Measurements from ENCODE around the gene WWC2. TPM values are rescaled to one million over a fixed set of nuclear protein-coding genes. Genes with fewer than 3 reads are reported as not detected.
A peak's percentile ranks its signal among the peaks of the same experiment; 100 is the strongest.
"Not testable (repeated sequence)": the region's sequence is repeated elsewhere in the genome, so short reads cannot be mapped to it uniquely, and the experiment has no call there.

Gene WWC2
- total RNA-seq, 1 experiment from 2014 or later, result 42.5 TPM

DNA sequence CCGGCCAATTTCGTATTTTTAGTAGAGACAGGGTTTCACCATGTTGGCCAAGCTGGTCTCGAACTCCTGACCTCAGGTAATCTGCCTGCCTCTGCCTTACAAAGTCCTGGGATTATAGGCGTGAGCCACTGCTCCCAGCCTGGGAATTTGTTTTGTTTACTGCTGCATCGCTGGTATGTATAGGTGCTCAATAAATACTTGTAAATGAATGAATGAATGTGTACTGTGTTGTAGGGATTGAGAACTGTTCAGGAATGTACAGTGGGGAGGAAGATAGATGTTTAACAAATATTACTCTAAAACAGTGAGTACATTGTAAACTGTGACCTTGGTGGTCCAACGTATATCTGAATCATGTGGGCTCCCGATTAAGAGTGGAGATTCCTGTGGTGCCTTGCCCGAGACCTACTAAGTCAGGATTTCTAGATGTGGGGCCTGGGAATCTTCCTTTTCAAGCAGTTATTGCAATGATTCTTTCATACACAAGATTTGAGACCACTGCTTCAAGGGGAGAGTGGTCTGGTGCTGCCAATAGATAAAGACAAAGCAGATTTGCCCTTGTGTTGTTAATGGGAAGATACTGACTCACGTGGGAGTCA is 41.0 kb downstream of the WWC2 start:
- peaks cover 59% of the 10 kb centered on the region for H3K4me1 ChIP-seq (replicated peaks)
- no peak overlapping the region for H3K4me3 ChIP-seq
- H3K36me3 ChIP-seq, result peaks cover 16% of the 10 kb centered on the region
- H3K27ac ChIP-seq, result peak overlapping the region; percentile 92
- DNase-seq (ENCODE audit: low read depth in 1 of 2, low spot score in 2 of 2), result peak; percentile 83 to 94
- H3K27me3 ChIP-seq (replicated peaks), result no peaks in the 10 kb centered on the region
- no peaks in the 10 kb centered on the region for H3K9me3 ChIP-seq (replicated peaks)

- Histone ChIP-seq H3K9me3 (replicated peaks) (no peaks in the 10 kb centered on the region), H3K27me3 (replicated peaks) (no peaks in the 10 kb centered on the region), H3K27ac (peak overlapping the region; percentile 92), H3K36me3 (peaks cover 16% of the 10 kb centered on the region), H3K4me1 (replicated peaks) (peaks cover 61% of the 10 kb centered on the region), H3K4me3 (no peak overlapping the region)
- DNase-seq (ENCODE audit: low read depth in 1 of 2, low spot score in 2 of 2), result peak; percentile 72 to 88
Measured at GRCh38 chr4:183140911-183141320, 41.9 kb downstream of the WWC2 start.

DNA sequence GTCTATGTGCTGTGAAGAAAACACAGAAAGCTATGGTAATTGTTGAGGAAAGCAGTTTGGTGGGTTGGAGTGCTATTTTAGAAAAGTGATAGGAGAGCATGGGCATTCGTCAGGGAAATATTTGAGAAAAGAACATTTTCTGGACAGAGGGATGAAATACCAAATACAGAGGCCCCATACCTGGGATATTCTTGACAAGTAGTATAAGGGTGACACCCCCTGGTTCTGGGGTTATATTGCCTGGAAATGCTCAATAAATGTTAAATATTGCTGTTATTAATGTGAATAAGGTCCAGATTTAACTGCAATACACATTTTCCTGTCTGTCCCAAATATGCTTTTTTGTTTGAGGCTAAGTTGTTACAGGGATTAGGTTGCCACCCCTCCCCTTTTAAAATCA is 42.9 kb downstream of the WWC2 start:
- H3K36me3 ChIP-seq, result peaks cover 16% of the 10 kb centered on the region
- no peaks in the 10 kb centered on the region for H3K27me3 ChIP-seq (replicated peaks)
- H3K4me1 ChIP-seq (replicated peaks), result peaks cover 65% of the 10 kb centered on the region
- peak overlapping the region; percentile 92 for H3K27ac ChIP-seq
- H3K4me3 ChIP-seq, result no peak overlapping the region
- H3K9me3 ChIP-seq (replicated peaks), result no peaks in the 10 kb centered on the region
- DNase-seq (ENCODE audit: low read depth in 1 of 2, low spot score in 2 of 2), result no peak

- H3K4me1 ChIP-seq (replicated peaks), result peaks cover 73% of the 10 kb centered on the region
- H3K27ac ChIP-seq, result peak overlapping the region; percentile 92
- no peak overlapping the region for H3K4me3 ChIP-seq
Measured at GRCh38 chr4:183142571-183143550, 43.8 kb downstream of the WWC2 start.

GRCh38 chr4:183144787-183145186 is 45.7 kb downstream of the WWC2 start:
- Histone ChIP-seq H3K4me1 (replicated peaks) (peaks cover 64% of the 10 kb centered on the region), H3K27me3 (replicated peaks) (no peaks in the 10 kb centered on the region), H3K9me3 (replicated peaks) (no peaks in the 10 kb centered on the region), H3K36me3 (peaks cover 6% of the 10 kb centered on the region), H3K4me3 (no peak overlapping the region), H3K27ac (no peak overlapping the region)
- DNase-seq (ENCODE audit: low read depth in 1 of 2, low spot score in 2 of 2), result no peak

More at GRCh38 chr4:183142571-183143550, 43.8 kb downstream of the WWC2 start:
- H3K27me3 ChIP-seq (replicated peaks), result no peaks in the 10 kb centered on the region
- peak in 1 of 2 experiments; percentile 51 for DNase-seq (ENCODE audit: low read depth in 1 of 2, low spot score in 2 of 2)
- H3K9me3 ChIP-seq (replicated peaks), result no peaks in the 10 kb centered on the region
- peaks cover 16% of the 10 kb centered on the region for H3K36me3 ChIP-seq

- H3K36me3 ChIP-seq, result peaks cover 5% of the 10 kb centered on the region
- H3K4me1 ChIP-seq (replicated peaks), result peaks cover 54% of the 10 kb centered on the region
- no peaks in the 10 kb centered on the region for H3K27me3 ChIP-seq (replicated peaks)
- H3K9me3 ChIP-seq (replicated peaks), result no peaks in the 10 kb centered on the region
- no peak overlapping the region for H3K27ac ChIP-seq
- no peak for DNase-seq (ENCODE audit: low read depth in 1 of 2, low spot score in 2 of 2)
- H3K4me3 ChIP-seq, result no peak overlapping the region
Measured at GRCh38 chr4:183145773-183146172, 46.7 kb downstream of the WWC2 start.

DNA sequence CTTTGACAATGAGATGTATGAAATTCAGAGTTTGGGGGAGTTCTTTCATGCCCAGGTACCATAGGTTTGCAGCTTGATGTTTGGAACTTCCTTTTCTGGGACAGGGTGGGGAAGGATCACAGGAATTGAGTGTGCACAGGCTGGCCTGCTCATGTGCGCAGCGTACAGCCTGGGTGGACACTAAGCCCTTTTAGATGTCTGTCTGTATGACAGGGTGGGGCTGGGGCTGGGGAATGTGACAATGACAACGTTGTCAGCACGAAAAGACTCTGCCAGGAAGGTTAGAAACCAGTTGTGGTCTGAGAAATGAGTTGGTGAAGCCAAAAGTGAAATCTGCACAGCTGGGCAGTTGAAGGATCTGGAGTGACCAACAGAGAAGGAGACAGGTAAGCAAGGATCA is 47.4 kb downstream of the WWC2 start:
- no peak overlapping the region for H3K27ac ChIP-seq
- peaks cover 47% of the 10 kb centered on the region for H3K4me1 ChIP-seq (replicated peaks)
- no peak for DNase-seq (ENCODE audit: low read depth in 1 of 2, low spot score in 2 of 2)
- H3K9me3 ChIP-seq (replicated peaks), result no peaks in the 10 kb centered on the region
- H3K36me3 ChIP-seq, result peaks cover 4% of the 10 kb centered on the region
- no peaks in the 10 kb centered on the region for H3K27me3 ChIP-seq (replicated peaks)
- H3K4me3 ChIP-seq, result no peak overlapping the region

- Histone ChIP-seq H3K4me3 (no peak overlapping the region), H3K4me1 (replicated peaks) (peaks cover 40% of the 10 kb centered on the region), H3K36me3 (no peaks in the 10 kb centered on the region), H3K27me3 (replicated peaks) (no peaks in the 10 kb centered on the region), H3K9me3 (replicated peaks) (no peaks in the 10 kb centered on the region), H3K27ac (0 out of 2 replicates have a peak overlapping the region, but pooled peaks have one; percentile 6)
- DNase-seq (ENCODE audit: low read depth in 1 of 2, low spot score in 2 of 2), result no peak
Measured at GRCh38 chr4:183147196-183147595, 48.1 kb downstream of the WWC2 start.

GRCh38 chr4:183147983-183148382 is 48.9 kb downstream of the WWC2 start:
- peaks cover 33% of the 10 kb centered on the region for H3K4me1 ChIP-seq (replicated peaks)
- no peaks in the 10 kb centered on the region for H3K27me3 ChIP-seq (replicated peaks)
- no peaks in the 10 kb centered on the region for H3K36me3 ChIP-seq
- no peak for DNase-seq (ENCODE audit: low read depth in 1 of 2, low spot score in 2 of 2)
- H3K27ac ChIP-seq, result no peak overlapping the region; the same call in 1 of the 2 replicates
- H3K4me3 ChIP-seq, result no peak overlapping the region
- no peaks in the 10 kb centered on the region for H3K9me3 ChIP-seq (replicated peaks)

DNA sequence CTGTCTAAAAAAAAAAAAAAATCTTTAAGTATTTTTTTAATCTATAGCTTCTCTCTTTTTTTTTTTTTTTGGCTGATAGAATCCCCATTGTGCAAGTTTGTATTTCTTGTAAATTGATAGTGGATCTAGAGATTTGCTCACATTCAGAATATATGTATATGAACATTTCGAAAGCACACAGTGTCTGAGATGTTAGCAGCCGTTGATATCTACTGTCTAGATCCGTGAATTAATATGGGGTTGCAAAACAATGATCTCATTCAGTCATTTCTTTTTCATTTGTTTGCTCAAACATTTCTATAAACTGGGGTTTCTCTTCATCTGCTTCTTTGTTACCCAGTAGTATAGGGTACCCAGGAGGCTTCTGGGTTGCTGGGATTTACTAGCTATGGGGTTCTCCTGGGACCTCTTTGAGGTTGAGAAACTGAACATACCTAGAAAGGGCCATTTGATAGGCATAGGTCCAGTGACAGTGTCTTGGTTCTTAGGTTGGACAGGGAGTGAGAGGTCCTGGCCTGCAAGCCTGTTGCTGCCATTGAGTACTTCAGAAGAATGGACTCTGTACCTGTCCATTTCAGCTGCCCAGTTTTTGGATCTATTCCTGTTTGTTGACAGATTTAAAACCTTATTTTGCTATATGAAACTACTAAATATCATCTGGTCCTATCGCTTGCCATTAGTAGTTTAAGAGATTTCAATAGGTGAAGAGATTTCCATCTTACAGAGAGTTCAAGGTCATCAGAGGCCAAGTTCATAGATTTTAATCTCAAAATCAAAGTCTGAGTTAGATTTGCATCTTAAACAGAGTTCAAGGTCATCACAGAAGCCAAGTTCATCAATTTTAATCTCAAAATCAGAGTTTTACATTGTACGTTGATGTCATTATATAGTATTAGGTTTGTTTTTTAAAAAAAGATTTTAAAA is 50.8 kb downstream of the WWC2 start:
- Histone ChIP-seq H3K27ac (no peak overlapping the region), H3K36me3 (no peaks in the 10 kb centered on the region), H3K9me3 (replicated peaks) (no peaks in the 10 kb centered on the region), H3K4me3 (no peak overlapping the region), H3K4me1 (replicated peaks) (peaks cover 30% of the 10 kb centered on the region), H3K27me3 (replicated peaks) (no peaks in the 10 kb centered on the region)
- no peak for DNase-seq (ENCODE audit: low read depth in 1 of 2, low spot score in 2 of 2)

DNA sequence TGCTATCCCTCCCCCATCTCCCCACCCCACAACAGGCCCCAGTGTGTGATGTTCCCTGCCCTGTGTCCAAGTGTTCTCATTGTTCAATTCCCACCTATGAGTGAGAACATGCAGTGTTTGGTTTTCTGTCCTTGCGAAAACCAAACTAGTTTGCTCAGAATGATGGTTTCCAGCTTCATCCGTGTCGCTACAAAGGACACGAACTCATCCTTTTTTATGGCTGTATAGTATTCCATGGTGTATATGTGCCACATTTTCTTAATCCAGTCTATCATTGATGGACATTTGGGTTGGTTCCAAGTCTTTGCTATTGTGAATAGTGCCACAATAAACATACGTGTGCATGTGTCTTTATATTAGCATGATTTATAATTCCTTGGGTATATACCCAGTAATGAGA is 51.6 kb downstream of the WWC2 start:
- not testable (repeated sequence) for H3K27ac ChIP-seq; DNase-seq (ENCODE audit: low read depth in 1 of 2, low spot score in 2 of 2); H3K27me3 ChIP-seq (replicated peaks); H3K36me3 ChIP-seq; H3K9me3 ChIP-seq (replicated peaks); H3K4me3 ChIP-seq
- H3K4me1 ChIP-seq (replicated peaks), result peaks cover 30% of the 10 kb centered on the region

DNA sequence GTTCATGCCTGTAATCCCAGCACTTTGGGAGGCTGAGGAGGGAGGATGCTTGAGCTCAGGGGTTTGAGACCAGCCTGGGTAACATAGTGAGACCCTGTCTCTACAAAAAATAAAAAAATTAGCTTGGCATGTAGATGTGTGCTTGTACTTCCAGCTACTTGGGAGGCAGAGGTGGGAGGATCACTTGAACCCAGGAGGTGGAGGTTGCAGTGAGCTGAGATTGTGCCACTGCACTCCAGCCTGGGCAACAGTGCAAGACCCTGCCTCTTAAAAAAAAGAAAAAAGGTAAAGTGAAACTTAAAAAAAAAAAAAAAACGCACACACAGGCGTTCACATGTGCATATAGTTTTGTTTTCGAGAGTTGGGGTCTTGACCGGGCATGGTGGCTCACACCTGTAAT is 53.2 kb downstream of the WWC2 start:
- H3K27me3 ChIP-seq (replicated peaks); H3K27ac ChIP-seq; DNase-seq (ENCODE audit: low read depth in 1 of 2, low spot score in 2 of 2); H3K4me3 ChIP-seq; H3K9me3 ChIP-seq (replicated peaks); H3K36me3 ChIP-seq: not testable (repeated sequence)
- H3K4me1 ChIP-seq (replicated peaks), result peaks cover 17% of the 10 kb centered on the region

GRCh38 chr4:183153190-183153916 is 54.3 kb downstream of the WWC2 start:
- no peak overlapping the region for H3K4me3 ChIP-seq
- H3K27me3 ChIP-seq (replicated peaks), result no peaks in the 10 kb centered on the region
- H3K4me1 ChIP-seq (replicated peaks), result peaks cover 12% of the 10 kb centered on the region
- no peaks in the 10 kb centered on the region for H3K36me3 ChIP-seq
- DNase-seq (ENCODE audit: low read depth in 1 of 2, low spot score in 2 of 2), result no peak
- no peak overlapping the region for H3K27ac ChIP-seq
- no peaks in the 10 kb centered on the region for H3K9me3 ChIP-seq (replicated peaks)
